T-helper 1 cell (primary cell): Measurements from ENCODE around the gene OR10Z1.

Experiments
- DNase-seq, 5 donors: peaks; one replicate each; pipeline ENCODE4 v3.0.0-alpha.2; 2012 to 2020
- total RNA-seq, 4 donors: gene quantifications; one replicate each; lab custom pipeline; 2026; lab: John Stamatoyannopoulos, UW

Gene OR10Z1, protein sequence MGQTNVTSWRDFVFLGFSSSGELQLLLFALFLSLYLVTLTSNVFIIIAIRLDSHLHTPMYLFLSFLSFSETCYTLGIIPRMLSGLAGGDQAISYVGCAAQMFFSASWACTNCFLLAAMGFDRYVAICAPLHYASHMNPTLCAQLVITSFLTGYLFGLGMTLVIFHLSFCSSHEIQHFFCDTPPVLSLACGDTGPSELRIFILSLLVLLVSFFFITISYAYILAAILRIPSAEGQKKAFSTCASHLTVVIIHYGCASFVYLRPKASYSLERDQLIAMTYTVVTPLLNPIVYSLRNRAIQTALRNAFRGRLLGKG
- total RNA-seq = 0 reads per million in 4 donors

DNA sequence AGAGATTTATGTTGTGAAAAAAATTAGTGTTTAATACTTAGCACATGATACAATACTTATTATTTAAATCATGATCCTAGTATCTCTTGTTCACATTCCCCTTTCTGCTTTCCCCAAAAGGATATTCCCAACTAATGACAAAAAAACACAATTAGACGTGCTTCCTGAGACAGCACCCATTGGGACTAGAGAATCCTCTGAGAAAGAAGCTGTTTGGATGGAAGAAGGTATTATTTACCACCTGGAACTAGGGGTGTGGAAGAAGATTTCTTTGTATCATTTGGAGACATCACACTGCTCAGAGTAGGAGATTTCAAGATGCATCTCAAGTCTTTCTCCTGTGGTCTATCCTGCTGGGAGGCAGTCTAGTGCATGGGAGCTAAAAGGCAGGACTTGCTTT, at the start of gene OR10Z1:
Gene OR10Z1 (plus strand): TSS at position 301 of the 400 bp plus-strand sequence. CDS start 1,171 bp downstream, outside the sequence.
- no peak for DNase-seq

DNA sequence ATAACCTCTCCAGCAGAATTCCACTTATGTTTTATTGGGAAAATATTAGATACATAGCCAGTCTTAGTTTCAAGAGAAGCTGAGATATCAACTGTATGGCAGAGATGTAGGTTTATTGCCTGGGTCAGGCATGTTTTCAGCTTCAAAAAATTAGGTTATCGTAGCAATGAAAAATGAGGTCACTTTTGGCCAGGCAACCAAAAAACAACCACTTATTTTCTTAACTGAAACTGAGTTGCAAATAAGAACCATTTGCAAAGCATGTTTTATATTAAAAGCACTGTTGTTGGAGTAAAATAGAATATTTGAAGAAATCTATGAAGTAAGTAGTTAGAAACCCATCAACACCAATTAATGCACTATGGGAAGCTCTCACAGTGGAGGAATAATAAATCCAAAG, 45.4 kb upstream of the OR10Z1 start:
- DNase-seq = no peak

DNA sequence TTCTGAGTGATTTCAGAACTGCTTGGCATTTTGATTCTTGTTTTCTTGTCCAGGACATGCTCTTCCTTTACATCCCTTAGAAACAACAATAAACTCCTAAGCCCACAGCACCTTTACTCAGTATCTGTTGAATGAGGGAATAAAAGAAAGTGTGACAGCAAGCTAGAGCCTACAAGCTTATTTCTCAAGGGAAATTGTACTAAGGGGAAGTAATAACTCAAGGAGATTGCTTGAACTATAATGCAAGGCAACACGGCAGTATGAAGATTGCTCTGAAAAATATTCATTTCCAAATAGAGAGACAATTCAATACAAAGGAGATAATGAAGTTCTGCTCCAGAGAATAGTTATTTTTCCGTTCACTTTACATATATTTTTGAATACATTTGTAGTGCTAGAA, 41.2 kb upstream of the OR10Z1 start:
- DNase-seq = no peak

DNA sequence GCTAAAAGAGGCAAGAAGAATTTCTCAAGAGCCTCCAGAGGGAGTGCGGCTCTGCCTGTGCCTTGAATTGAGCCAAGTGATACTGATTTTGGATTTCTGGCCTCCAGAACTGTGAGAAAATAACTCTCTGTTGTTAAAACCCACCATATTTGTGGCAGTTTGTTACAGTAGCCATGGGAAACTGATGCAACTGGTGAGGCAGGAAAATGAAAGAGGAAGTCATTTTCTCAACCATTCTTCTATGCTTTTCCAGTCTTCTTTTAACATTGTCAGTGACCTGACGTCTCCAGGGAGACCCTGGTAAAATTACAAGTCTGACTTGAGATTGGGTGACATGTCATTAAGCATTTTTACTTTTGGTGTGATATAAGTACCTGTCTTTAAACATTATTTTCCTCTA, 40.5 kb upstream of the OR10Z1 start:
- no peak for DNase-seq

DNA sequence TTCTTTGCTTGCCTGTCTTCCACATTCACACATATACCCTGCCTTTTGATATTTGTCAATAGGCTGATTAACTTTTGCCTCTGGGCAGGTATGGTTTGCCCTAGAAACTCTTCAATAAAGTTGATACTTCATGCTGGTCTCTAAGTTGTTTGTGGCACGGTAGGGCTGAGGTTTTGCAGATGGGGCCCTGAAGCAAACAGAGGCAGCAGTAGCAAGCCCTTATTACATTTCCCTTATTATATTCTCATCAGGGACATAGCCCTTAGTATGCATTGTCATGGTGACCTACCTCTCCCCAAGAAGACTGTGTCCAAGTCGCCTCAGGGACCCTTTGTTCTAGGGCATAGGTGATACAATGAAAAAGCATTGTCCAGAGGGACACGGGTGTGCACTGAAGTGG, 34.6 kb upstream of the OR10Z1 start, which contains the start of gene OR6P1:
Gene OR6P1 (minus strand): TSS at position 101 of the 400 bp plus-strand sequence. CDS start 6,976 bp downstream, outside the sequence.
- DNase-seq = no peak

DNA sequence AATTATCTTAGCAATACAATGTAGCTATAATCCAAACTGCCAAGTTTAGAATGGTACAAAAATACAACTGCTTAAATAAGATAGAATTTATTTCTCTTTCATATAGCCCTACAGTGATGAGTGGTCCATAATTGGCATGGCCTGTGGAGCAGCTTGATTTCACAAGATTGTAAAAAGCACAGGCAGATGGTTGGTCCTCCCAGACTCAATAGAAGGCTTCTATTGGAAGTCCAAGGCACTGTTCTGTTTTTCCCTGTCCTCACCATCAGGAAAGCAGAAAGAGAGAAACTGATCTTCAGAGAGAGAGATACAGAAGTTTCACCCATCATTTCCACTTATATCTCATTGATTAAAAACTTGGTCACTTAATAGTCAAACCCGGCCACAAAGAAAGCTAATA, 32.8 kb upstream of the OR10Z1 start:
- DNase-seq = no peak

DNA sequence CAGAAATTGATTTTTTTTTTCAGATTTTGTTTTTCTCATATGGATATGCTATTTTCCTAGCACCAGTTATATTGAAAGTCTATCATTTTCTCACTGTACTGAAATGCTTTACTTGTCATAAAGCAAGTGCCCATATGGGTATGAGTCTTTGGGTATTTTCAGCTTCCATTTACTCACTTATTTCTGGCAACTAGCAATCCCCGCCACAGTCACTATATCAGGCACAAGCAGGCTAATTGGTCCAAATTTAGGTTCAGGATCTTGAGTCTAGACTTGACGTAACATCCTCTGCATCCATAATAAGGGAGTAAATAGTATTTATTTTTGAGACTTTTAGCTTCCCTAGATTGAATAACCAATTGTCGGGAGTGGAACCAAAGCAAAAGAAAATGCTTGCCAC, 27.5 kb upstream of the OR10Z1 start:
- DNase-seq = no peak

DNA sequence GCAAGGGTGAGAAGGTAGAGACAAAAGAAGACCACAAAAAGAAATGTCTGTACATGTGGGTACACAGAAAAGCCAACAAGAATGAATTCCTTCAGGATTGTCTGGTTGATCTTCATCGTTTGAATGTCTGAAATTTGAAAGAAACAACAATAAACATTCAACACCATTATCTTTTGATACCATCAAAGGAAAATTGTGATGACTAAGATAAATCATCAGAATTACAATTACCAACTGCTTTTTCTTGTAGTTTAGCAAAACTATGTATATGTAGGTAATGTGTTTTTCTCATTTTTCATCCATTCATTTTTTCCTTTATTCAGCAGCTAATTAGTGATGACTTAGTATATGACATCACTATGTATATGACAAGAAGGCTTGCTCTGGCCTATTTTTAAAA, 25.3 kb upstream of the OR10Z1 start, which contains the start of gene OR10X1:
Gene OR10X1 (minus strand): TSS at position 167 of the 400 bp plus-strand sequence. CDS start 0 bp downstream, at position 167.
- no peak for DNase-seq

DNA sequence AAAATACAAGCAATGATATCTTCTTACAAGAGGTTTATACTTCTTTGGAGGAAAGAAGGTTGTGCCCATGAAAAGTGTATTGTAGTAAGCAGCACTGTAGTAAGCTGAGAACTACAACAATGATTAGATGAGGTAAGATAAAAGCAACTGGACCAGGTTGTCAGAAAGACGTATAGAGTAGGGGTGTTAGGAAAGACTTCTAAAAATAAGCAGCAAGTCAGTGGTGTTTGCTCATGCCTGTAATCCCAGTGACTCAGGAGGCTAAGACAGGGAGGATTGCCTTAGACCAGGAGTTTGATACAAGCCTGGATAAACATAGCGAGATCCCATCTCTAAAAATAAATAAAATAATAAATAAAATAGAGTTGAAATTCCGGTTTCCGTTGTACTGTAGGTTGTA, 21.1 kb upstream of the OR10Z1 start:
- DNase-seq = no peak

DNA sequence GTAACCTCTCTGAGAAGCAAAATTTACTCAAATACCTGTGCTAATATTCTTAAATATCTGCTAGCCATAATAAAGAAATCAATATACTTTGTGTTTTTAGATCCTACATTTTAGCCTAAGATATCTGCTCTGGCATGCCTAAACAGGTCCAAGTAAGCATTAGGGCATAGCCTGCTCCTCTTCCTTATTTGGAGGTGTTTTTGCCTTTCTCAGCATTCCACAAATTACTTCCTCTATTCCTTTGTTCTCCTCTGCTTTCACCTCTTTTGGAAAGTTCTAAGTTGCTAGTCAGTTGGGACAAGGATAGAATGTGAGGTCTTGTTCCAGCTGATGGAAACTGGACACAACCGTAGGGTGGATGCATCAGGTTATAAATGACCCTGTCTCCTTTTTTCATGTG, 18.1 kb upstream of the OR10Z1 start:
- no peak for DNase-seq

DNA sequence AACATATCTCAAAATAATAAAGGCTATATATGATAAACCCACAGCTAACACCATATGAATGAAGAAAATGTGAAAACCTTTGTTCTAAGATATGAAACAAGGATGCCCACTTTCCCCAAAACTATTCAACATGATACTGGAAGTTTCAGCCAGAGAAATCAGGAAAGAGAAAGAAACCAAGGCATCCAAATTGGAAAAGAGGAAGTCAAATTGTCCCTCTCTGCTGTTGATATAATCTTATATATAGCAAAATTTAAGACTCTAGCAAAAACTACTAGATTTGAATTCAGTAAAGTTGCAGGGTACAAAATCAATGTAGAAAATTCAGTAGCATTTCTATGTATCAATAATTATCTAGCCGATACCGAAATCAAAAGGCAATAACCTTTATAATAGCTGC, 4.3 kb upstream of the OR10Z1 start:
- DNase-seq = no peak

DNA sequence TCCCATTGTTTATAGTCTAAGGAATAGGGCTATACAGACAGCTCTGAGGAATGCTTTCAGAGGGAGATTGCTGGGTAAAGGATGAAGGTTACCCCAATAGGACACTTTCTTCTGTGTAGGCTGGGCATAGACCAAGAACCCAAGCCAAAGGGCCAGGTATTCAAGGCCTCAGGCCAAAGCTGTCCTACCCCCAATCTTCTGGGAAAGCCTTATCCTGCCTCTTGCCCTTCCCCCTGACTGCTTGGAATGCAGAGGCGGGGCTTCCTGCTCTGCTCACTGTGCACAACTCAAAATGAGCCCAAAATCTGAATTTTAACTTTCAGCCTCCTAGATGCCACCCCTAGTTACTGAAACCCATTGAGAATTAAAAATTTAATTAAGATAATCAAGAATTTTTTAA, 2.2 kb downstream of the OR10Z1 start:
- no peak for DNase-seq

DNA sequence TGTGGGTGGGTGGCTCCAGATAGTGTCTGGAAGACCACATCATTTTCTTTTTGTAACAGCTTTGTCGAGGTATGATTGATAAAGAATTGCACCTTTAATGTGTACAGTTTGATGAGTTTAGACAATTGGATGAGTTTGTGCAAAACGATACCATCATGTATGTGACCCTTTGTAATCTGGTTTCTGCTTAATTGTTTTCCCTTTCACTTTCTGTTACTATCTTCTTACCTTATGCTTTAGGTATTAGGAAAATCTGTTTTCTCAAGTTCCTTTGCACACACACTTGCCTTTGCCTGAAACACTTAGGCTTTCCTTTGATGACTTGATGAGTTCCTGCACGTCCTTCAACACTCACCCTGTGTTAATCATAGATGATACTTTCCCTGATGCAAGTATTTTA, 6.8 kb downstream of the OR10Z1 start:
- no peak for DNase-seq

DNA sequence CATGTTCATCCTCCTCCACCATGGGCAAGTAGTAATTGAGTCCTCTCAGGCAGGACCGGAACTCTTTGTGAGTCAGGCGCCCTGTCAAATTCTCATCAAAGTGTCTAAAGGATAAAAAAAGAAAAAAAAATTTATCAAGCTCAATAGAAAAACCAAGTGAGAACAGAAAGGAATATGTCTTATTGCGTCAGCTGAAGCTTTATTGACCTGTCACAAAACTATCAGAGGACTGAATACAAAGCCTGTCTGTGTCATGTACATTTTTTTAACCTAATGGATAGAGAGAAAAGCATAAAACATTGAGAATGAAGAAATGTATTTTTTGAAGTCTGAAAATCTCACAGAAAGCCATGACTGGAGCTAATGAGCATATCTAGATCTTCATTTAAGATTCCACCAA, 8.7 kb downstream of the OR10Z1 start:
- no peak for DNase-seq

DNA sequence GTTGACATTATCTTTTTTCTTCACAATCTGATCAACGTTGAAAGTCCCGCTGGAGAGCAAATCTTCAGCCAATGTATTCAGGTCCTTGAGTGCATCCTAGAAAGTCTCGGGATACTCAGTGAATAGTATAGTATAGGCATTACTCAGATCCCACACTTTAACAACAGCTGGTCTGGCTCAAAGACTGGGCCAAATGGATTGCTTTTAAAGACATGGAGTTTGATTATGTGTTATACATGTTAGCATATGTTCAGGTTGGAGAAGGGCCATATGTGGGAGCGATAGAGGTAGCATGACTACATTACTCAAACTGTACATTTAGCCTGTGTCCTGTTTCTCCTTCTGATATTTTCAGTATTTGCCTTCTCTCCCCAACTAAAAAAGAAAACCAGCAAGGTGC, 33.1 kb downstream of the OR10Z1 start:
- DNase-seq = no peak

DNA sequence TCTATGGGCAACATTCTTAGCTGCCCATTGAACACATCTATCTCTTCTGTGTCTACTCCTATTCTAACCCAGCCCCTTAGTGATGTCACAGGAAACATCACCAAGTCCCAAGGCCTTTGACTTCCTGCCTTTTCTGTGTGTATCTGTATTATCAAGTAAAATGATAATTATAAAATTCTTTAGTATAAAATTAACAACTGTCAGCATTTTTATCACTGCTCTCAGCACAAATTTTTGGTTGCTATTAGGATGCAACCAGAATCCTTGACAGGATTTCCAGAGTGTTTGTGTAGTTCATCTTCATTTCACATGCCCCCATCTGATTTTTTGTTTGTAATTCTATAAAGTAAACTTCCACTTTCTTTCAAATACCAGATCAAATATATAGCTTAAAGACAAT, 33.8 kb downstream of the OR10Z1 start:
- DNase-seq = no peak

DNA sequence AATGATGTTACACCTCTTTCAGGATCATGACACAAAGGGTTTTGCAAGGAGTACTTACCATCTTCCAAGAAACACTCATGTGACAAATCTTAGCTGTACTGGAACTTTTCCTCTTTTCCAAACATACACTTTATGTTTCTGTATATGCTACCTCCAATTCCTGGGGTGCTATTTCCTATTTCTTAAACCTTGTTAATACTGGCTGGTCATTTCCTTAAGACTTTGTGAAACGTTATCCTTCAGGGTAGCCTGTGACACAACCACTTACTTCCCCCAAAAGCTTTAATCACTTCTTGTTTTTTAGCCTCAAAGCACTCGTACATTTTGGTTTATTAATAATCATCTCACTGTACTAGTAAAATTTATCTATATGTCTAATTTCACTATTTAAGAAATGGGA, 39.4 kb downstream of the OR10Z1 start:
- DNase-seq = no peak

DNA sequence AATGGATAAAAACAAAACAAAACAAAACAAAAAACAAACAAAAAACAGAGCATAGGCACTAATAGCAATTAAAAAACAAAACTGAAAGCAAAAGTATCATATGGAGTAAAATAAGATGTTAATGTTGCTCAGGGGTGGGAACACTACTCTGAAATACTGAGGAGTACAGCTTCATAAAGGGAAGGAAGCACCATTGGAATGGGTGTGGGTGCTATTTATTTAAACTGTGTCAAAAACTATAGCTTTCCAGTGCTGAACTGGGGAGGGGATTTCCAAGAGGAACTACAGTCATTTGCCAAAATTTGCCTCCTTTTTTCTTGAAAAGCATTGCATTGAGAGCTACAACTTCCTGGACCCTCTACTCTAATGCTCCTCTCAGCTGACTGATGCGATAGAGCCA, 41.4 kb downstream of the OR10Z1 start:
- DNase-seq = no peak

DNA sequence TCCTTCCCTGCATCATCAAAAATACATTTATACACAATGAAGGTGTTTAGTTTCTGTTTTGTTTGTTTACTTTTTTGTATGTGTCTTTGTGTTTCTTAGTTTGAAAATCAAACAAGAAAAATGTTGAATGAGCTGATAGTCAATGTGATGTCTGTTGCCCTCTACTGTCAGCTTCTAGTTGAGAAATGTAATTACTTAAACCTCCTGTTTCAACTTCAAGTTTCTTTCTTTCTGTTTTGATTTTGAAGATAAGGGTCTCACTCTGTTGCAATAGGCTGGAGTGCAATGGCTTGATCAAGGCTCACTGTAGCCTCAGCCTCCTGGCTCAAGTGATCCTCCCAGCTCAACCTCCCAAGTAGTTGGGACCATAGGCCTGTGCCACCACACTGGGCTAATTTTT, 44.0 kb downstream of the OR10Z1 start:
- DNase-seq = no peak

DNA sequence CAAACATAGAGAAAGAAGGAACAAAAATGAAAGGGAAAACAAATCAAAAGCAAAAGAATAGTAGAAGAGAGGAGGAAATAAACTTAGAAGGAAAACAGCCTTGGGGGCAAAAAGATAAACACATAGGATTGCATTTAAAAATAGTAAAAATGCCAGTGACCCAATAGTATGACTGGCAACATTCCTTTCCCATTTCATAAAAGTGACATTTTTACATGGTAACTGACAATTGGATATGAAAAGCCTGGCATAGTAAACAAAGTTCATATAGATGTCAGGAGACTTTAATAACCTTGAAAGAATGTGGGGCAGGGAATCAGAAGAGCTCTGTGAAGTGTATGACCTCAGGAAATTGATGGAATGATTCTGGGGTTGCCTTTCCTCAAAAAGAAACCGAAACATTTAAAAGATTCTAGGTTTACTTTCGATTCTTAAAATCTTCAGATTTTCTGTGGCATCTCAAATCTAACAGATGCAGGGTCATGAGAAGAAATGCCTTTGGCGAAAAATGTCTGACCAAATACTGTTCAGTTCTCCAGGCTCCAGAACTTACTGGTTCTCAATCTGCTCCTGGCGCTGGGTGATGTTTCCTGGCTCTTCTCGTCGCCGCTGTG, 47.8 kb downstream of the OR10Z1 start:
- DNase-seq = no peak

DNA sequence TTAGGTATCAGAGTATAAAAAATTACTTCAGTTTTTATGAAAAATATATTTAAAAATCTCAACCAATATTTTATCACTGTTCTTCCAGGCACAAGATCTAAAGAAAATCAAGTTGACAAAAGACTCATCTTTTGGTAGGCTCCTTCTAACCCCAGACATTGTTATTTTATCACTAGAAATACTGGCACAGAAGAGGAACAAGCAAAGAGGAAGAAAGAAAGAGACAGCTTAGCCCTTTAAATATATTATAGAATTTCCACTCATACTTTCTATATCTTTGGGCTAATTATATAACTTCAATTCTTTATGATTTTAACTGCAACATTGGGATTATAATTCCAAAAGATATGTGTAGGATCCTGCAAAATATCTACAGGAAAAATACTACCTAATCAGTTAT, 49.0 kb downstream of the OR10Z1 start:
- no peak for DNase-seq

DNA sequence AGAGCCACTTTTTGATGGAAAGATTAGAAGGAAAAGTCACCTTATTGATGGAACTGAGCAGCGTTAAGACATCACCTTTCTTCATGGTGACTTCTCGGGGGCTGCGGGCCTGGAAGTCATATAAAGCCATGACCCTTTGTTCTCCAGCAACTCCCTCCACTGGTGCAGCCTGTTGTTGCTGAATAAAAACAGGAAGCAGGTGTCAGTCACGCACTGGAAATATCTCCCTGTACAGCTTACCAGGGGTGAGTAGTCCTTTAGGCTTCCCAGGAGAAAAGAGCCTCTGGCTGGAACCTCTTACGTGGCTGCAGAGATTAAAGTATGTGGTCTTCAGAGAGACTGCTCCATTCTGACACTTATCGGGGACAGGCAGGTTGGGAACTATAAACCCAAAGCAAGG, 49.5 kb downstream of the OR10Z1 start:
- no peak for DNase-seq
